GM12873 (cell line): ENCODE measurements around the gene ARFRP1.

Source experiments
- TF ChIP-seq, protein P1 (sequence below): IDR thresholded peaks from 2 replicates; pipeline ENCODE4 v1.5.1; 2012; ENCODE audit warnings: low read depth, mild to moderate bottlenecking, moderate library complexity, low read length, control low read depth; ENCODE audit not compliant: insufficient read depth; ENCODE audit errors: missing control alignments

ARFRP1 gene

GRCh38 chr20:63651942-63652191 lies 55.9 kb downstream of the ARFRP1 start:
- TF ChIP-seq, protein P1, sequence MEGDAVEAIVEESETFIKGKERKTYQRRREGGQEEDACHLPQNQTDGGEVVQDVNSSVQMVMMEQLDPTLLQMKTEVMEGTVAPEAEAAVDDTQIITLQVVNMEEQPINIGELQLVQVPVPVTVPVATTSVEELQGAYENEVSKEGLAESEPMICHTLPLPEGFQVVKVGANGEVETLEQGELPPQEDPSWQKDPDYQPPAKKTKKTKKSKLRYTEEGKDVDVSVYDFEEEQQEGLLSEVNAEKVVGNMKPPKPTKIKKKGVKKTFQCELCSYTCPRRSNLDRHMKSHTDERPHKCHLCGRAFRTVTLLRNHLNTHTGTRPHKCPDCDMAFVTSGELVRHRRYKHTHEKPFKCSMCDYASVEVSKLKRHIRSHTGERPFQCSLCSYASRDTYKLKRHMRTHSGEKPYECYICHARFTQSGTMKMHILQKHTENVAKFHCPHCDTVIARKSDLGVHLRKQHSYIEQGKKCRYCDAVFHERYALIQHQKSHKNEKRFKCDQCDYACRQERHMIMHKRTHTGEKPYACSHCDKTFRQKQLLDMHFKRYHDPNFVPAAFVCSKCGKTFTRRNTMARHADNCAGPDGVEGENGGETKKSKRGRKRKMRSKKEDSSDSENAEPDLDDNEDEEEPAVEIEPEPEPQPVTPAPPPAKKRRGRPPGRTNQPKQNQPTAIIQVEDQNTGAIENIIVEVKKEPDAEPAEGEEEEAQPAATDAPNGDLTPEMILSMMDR: no peak

GRCh38 chr20:63648895-63649589 lies 58.7 kb downstream of the ARFRP1 start:
- TF ChIP-seq, protein P1: no peak
